ENCODE data around the gene CYFIP1.

DNA sequence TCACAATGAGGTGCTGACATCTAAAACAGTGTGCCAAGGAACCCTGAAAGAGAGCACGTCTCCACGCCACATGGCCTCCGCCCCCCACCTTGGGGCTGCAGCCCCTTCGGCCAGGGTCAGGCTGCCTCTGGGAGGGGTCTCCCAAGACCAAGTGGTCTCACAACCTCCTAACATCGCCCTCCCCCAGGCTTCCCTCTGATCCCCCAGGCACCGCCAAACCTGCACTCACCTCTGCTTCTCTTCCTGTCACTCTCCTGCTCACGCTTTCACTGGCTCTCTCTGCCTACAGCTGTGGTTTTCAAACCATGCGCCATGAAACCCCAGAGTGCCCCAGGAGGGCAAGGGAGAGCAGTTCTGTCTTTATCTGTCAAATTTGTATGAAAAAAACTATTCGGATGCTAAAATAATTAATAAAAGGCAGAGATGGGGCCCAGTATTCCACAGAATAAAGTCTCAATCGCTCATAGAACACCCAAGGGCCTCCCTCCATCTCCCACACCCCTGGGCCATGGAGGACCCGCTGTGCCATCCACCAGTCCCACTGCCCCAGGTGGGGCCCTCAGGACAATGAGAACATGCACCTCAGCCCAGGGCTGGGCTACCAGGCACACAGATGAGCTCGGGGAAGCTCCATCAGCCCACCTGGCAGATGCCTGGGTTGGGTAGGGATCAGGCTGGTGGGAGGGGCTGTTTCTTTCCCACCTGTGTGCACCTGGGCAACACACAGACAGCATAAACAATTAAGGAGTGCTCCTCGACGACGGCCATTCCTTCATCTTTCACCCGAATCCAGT is 21.5 kb downstream of the CYFIP1 start:
- TF ChIP-seq CTCF (IDR thresholded peaks at IDR 0.05), result no peak
- no peak for TF ChIP-seq ZFX (IDR thresholded peaks at IDR 0.05; ENCODE audit: borderline replicate concordance)

Measured in 22Rv1 (cell line).